Right lobe of liver (tissue), 6 donors: ENCODE measurements around the gene USP33. TPM values are rescaled to one million over a fixed set of nuclear protein-coding genes. Genes with fewer than 3 reads are reported as not detected.

Experiments
- ATAC-seq, 4 donors: fragments of 200-7000 bp; cut with Tn5 transposase; one replicate each; pipeline ENCODE4 v1.9.1; 2020; ENCODE audit warnings: mild to moderate bottlenecking in 4 of 4, moderate library complexity in 4 of 4
- DNase-seq, 3 donors: peaks; one replicate each; pipeline ENCODE4 v3.0.0-alpha.2; 2020
- H3K27ac ChIP-seq, 3 donors: fragments of 200-600 bp; one replicate each; pipeline ENCODE4 v1.8.0; 2022
- H3K27me3 ChIP-seq, 2 donors: fragments of 200-600 bp; one replicate each; pipeline ENCODE4 v1.8.0; 2022
- H3K36me3 ChIP-seq, 4 donors: fragments of 200-600 bp; sonication (generic) in 1 of 4; one replicate each; pipeline versions ENCODE4 v1.5.1 to v1.8.0; 2017 to 2022; ENCODE audit warnings: control low read depth in 1 of 4
- H3K4me1 ChIP-seq, 4 donors: fragments of 200-600 bp; sonication (generic) in 1 of 4; one replicate each; pipeline versions ENCODE4 v1.5.1 to v1.8.0; 2017 to 2022; ENCODE audit warnings: control low read depth in 1 of 4
- H3K4me3 ChIP-seq, 3 donors: fragments of 200-600 bp; one replicate each; pipeline ENCODE4 v1.8.0; 2022
- H3K9me3 ChIP-seq, 4 donors: fragments of 200-600 bp; sonication (generic) in 1 of 4; one replicate each; pipeline versions ENCODE4 v1.5.1 to v1.8.0; 2017 to 2022; ENCODE audit warnings: control low read depth in 1 of 4
- POLR2A ChIP-seq: fragments of 450-650 bp; IDR thresholded peaks from one replicate; pipeline ENCODE4 v1.6.1; 2017; ENCODE audit warnings: antibody characterized with exemption, mild to moderate bottlenecking
- WGBS: methylation state at CpG from one replicate; pipeline ENCODE4 v1.1.6; 2018; ENCODE audit warnings: low coverage, low lambda C conversion rate; ENCODE audit not compliant: insufficient coverage; ENCODE audit errors: missing lambda C conversion rate; 5-methylcytosine and 5-hydroxymethylcytosine counted together
- intact Hi-C, 2 donors: fragments of 100-400 bp; cut with DNase I; formaldehyde crosslinking; loops; one replicate each; pipeline versions ENCODE4 v1.11.2 to v1.14.1; 2022
- total RNA-seq, 6 experiments: library from RNA; depleted of rRNA in 2 of 6; stranded (reverse); fragments of >200 nt in 2 of 6; fragmentation: NEBNext Ultra II Directional in 3 of 6; extraction: Animal tissue kit (Norgen Biotek cat#: 25700) in 3 of 6; gene quantifications; one replicate each; pipeline versions ENCODE4 v1.1.0 to v1.2.4, GENCODE V29; 2016 to 2023
- TF ChIP-seq, protein P1 (sequence below), 4 donors: fragments of 200-600 bp in 3 of 4; fragments of 450-650 bp in 1 of 4; IDR thresholded peaks; one replicate each; pipeline versions ENCODE4 v1.5.1 to v1.8.0; 2016 to 2022; ENCODE audit warnings: antibody characterized with exemption in 4 of 4, mild to moderate bottlenecking in 2 of 4
- donor health status: DM: no; HTN: yes; CAD: no.
- donor health status: DM: no; HTN: no; CAD: no.
- donor health status: DM: no; HTN: no; CAD: no.
- donor health status: DM: no; HTN: yes; CAD: no.
- donor health status: DM: no; HTN: yes; CAD: no.

USP33 gene
- total RNA-seq, 6 experiments from 2014 or later: 16.5 to 31.0 (median 21.4) TPM

- intact Hi-C loops: no loop called here
- no peak for DNase-seq
- Histone ChIP-seq H3K4me3 (no peak overlapping the region), H3K27me3 (no peaks in the 10 kb centered on the region), H3K27ac (no peak overlapping the region), H3K36me3 (no peaks in the 10 kb centered on the region), H3K4me1 (peaks cover 0 to 20% (median 8%) of the 10 kb centered on the region in 4 donors), H3K9me3 (no peaks in the 10 kb centered on the region)
- no peak for TF ChIP-seq POLR2A
- TF ChIP-seq, protein P1, sequence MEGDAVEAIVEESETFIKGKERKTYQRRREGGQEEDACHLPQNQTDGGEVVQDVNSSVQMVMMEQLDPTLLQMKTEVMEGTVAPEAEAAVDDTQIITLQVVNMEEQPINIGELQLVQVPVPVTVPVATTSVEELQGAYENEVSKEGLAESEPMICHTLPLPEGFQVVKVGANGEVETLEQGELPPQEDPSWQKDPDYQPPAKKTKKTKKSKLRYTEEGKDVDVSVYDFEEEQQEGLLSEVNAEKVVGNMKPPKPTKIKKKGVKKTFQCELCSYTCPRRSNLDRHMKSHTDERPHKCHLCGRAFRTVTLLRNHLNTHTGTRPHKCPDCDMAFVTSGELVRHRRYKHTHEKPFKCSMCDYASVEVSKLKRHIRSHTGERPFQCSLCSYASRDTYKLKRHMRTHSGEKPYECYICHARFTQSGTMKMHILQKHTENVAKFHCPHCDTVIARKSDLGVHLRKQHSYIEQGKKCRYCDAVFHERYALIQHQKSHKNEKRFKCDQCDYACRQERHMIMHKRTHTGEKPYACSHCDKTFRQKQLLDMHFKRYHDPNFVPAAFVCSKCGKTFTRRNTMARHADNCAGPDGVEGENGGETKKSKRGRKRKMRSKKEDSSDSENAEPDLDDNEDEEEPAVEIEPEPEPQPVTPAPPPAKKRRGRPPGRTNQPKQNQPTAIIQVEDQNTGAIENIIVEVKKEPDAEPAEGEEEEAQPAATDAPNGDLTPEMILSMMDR (IDR thresholded peaks at IDR 0.05): no peak
- no peak for ATAC-seq
- WGBS: 71% methylated on average over 2 of the region's 2 CpGs
These were observed 87.3 kb downstream of the USP33 start for GRCh38 chr1:77672374-77672773.

- WGBS: 74% methylated on average over 5 of the region's 5 CpGs
- H3K4me1 ChIP-seq: peaks cover 0 to 16% (median 8%) of the 10 kb centered on the region in 4 donors
- intact Hi-C loops: no loop called here
- H3K27me3 ChIP-seq: no peaks in the 10 kb centered on the region
- H3K9me3 ChIP-seq: no peaks in the 10 kb centered on the region
- DNase-seq (no peak), ATAC-seq (no peak)
- H3K36me3 ChIP-seq: no peaks in the 10 kb centered on the region
- H3K4me3 ChIP-seq: no peak overlapping the region
- H3K27ac ChIP-seq: no peak overlapping the region
- TF ChIP-seq, protein P1 (IDR thresholded peaks at IDR 0.05): no peak
- no peak for TF ChIP-seq POLR2A
These were observed 87.8 kb downstream of the USP33 start for GRCh38 chr1:77671836-77672235.

DNA sequence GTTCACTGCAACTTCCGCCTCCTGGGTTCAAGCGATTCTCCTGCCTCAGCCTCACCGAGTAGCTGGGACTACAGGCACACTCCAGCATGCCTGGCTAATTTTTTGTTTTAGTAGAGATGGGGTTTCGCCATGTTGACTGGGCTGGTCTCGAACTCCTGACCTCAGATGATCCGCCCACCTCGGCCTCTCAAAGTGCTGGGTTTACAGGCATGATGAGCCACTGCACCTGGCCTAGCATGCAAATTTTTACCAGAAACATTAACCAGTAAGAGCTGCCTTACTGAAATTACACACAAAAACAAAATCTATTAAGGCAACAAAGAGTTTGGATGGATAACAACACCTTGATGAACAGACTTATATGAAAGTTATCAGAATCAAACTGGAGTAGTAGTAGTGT is 89.3 kb downstream of the USP33 start:
- Histone ChIP-seq H3K27me3 (no peaks in the 10 kb centered on the region), H3K9me3 (no peaks in the 10 kb centered on the region), H3K4me1 (peaks cover 0 to 17% (median 8%) of the 10 kb centered on the region in 4 donors), H3K36me3 (no peaks in the 10 kb centered on the region), H3K27ac (no peak overlapping the region), H3K4me3 (no peak overlapping the region)
- 81% methylated on average over 6 of the region's 7 CpGs for WGBS
- DNase-seq (no peak), ATAC-seq (no peak)
- TF ChIP-seq POLR2A: no peak
- TF ChIP-seq, protein P1 (IDR thresholded peaks at IDR 0.05): no peak
- intact Hi-C loops: no loop called here

- Histone ChIP-seq H3K27me3 (no peaks in the 10 kb centered on the region), H3K4me3 (no peak overlapping the region), H3K36me3 (no peaks in the 10 kb centered on the region), H3K4me1 (peaks cover 0 to 30% (median 8%) of the 10 kb centered on the region in 4 donors), H3K9me3 (no peaks in the 10 kb centered on the region), H3K27ac (no peak overlapping the region)
- TF ChIP-seq POLR2A: no peak
- TF ChIP-seq, protein P1 (IDR thresholded peaks at IDR 0.05): no peak
- WGBS: 45% methylated on average over 1 of the region's 1 CpG
- DNase-seq: no peak
- no peak for ATAC-seq
- intact Hi-C loops: no loop called here
These were observed 90.7 kb downstream of the USP33 start for GRCh38 chr1:77668924-77669449.
